Left ventricle myocardium superior (tissue), 1 donor: ENCODE results near the gene VIT. TPM values are rescaled to one million over a fixed set of nuclear protein-coding genes. Genes with fewer than 3 reads are reported as not detected.

ENCODE experiments used
- ATAC-seq: fragments of 200-7000 bp; cut with Tn5 transposase; one replicate; pipeline ENCODE4 v1.9.1; 2020; ENCODE audit warnings: mild to moderate bottlenecking, moderate library complexity
- DNase-seq: peaks from one replicate; pipeline ENCODE4 v3.0.0-alpha.2; 2020
- intact Hi-C: fragments of 100-400 bp; cut with micrococcal nuclease; formaldehyde crosslinking; loops from one replicate; pipeline ENCODE4 v1.11.0; 2022
- total RNA-seq: library from RNA; stranded (reverse); fragmentation: NEBNext Ultra II Directional; extraction: Animal tissue kit (Norgen Biotek cat#: 25700); gene quantifications from one replicate; pipeline ENCODE4 v1.2.1, GENCODE V29; 2021
- donor health status: DM: no; HTN: yes; CAD: no; lungs with severe emphysema.

VIT gene
- total RNA-seq, 1 donor from 2014 or later = 13.3 TPM

GRCh38 chr2:36831185-36831584 is 134.7 kb downstream of the VIT start:
- DNase-seq = no peak
- no peak for ATAC-seq
- intact Hi-C loops = no loop called here

- DNase-seq = no peak
- no peak for ATAC-seq
- intact Hi-C loops = no loop called here
Observed at GRCh38 chr2:36834203-36834602, 137.7 kb downstream of the VIT start.

- intact Hi-C loops = no loop called here
- ATAC-seq (no peak), DNase-seq (no peak)
Observed at GRCh38 chr2:36834731-36835524, 138.4 kb downstream of the VIT start.

- DNase-seq (no peak), ATAC-seq (no peak)
- intact Hi-C loops = no loop called here
Observed at GRCh38 chr2:36839976-36840617, 143.6 kb downstream of the VIT start.

GRCh38 chr2:36843838-36844237 is 147.3 kb downstream of the VIT start:
- DNase-seq (no peak), ATAC-seq (no peak)
- intact Hi-C loops = no loop called here

GRCh38 chr2:36849265-36849664 is 152.8 kb downstream of the VIT start:
- ATAC-seq (no peak), DNase-seq (no peak)
- intact Hi-C loops = no loop called here

- DNase-seq = no peak
- no peak for ATAC-seq
- intact Hi-C loops = no loop called here
Observed at GRCh38 chr2:36854241-36854640, 157.7 kb downstream of the VIT start.

GRCh38 chr2:36855429-36855828 is 158.9 kb downstream of the VIT start:
- no peak for ATAC-seq
- no peak for DNase-seq
- intact Hi-C loops = no loop called here

GRCh38 chr2:36857713-36858112 is 161.2 kb downstream of the VIT start:
- ATAC-seq (no peak), DNase-seq (no peak)
- intact Hi-C loops = no loop called here

GRCh38 chr2:36858551-36859365 is 162.3 kb downstream of the VIT start:
- intact Hi-C loops = no loop called here
- DNase-seq (no peak), ATAC-seq (no peak)

- intact Hi-C loops = no loop called here
- no peak for ATAC-seq
Observed at GRCh38 chr2:36859366-36859792, 162.9 kb downstream of the VIT start.

GRCh38 chr2:36861896-36862295 is 165.4 kb downstream of the VIT start:
- ATAC-seq = no peak
- no peak for DNase-seq
- intact Hi-C loops = no loop called here

More at GRCh38 chr2:36859366-36859792, 162.9 kb downstream of the VIT start:
- DNase-seq = no peak

Other genes starting within 250 kb of the VIT start
- 37.2 TPM for gene FEZ2, start 98.5 kb upstream of the VIT start, total RNA-seq